GM10266 (cell line): ENCODE measurements around the gene AQP1.

Source experiments
- DNase-seq: peaks from one replicate; pipeline ENCODE4 v3.0.0; 2012; ENCODE audit errors: extremely low spot score
- TF ChIP-seq, protein P1 (sequence below): IDR thresholded peaks from 2 replicates; pipeline ENCODE4 v1.5.1; 2012; ENCODE audit warnings: mild to moderate bottlenecking, low read depth; ENCODE audit not compliant: control insufficient read depth, insufficient read depth; ENCODE audit errors: missing control alignments

The AQP1 gene

DNA sequence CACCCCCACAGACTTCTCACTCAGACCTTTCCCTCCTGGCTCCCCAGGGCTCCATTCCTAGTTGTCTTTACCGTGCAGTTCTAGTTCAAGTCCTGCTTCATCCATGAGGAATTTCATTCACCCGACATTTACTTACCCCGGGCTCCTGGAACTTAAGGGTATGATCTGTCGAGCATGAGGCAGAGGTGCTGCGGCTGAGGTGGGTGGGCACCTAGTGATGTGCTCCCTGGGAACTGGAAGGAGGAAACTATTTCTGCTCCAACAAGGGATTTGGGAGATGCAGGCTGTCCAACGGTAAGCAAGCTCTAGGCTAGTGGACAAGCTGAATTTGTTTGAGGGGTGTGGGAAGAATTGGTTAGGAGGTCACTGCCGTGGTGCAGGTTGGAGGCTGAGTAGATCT is 30.2 kb upstream of the AQP1 start:
- TF ChIP-seq, protein P1, sequence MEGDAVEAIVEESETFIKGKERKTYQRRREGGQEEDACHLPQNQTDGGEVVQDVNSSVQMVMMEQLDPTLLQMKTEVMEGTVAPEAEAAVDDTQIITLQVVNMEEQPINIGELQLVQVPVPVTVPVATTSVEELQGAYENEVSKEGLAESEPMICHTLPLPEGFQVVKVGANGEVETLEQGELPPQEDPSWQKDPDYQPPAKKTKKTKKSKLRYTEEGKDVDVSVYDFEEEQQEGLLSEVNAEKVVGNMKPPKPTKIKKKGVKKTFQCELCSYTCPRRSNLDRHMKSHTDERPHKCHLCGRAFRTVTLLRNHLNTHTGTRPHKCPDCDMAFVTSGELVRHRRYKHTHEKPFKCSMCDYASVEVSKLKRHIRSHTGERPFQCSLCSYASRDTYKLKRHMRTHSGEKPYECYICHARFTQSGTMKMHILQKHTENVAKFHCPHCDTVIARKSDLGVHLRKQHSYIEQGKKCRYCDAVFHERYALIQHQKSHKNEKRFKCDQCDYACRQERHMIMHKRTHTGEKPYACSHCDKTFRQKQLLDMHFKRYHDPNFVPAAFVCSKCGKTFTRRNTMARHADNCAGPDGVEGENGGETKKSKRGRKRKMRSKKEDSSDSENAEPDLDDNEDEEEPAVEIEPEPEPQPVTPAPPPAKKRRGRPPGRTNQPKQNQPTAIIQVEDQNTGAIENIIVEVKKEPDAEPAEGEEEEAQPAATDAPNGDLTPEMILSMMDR = no peak
- DNase-seq = no peak

DNA sequence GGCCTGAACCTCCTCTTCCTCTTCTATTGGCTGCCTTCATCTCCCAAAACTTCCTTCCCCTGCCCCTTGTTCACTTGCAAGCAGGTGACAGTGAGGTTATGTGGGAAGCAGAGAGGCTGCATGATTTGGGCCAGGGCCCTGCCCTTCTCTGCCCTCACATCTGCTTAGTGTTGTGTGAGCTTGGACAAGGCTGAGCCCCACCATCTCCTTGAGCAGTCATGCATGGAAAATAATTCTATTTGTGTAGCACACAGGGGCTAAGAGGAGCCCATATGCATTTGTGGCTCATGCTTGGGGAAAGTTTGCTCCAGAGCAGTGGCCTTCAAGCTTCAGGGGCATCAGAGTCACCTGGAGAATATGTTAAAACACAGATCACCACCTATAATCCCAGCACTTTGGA is 26.8 kb upstream of the AQP1 start:
- TF ChIP-seq, protein P1 = no peak
- no peak for DNase-seq

DNA sequence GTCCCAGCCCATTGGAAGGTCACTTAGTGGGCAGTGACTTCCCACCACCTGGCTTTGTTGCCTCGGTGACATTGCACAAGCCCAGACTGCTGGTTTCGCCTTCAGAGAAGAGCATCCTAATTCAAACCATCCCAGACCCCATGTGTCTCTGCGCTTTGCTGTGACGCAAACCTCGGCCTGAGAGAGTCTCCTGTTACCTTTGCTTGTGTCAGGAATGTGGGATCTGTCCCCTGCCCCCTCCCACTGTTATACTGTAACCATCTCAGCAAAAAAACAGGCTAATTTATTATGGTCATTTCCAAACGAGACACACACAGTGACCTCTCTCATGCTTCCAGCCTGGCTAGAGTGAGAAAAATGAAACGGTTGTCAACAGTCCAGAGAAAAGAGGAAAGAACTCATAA is 25.0 kb upstream of the AQP1 start:
- TF ChIP-seq, protein P1 = no peak
- no peak for DNase-seq

DNA sequence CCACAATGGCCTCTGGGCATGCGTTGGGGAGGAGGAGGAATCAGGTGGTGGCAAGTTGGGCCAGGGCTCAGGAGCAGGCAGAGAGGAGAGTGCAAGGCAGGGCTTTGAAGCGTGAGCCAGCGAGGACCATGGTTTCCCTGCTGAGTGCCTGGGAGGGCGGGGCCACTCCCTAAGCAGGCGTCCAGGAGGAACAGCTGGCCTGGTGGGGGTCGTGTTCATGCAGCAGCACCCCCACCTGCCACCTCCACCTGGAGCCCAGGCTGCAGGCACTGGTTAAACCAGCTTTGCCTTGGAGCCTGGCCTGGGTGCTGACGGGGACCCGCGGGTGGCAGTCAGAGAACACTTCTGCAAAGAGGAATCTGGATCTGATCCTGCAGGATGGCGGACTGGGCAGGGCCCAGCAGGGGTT is 24.2 kb upstream of the AQP1 start:
- DNase-seq = no peak
- TF ChIP-seq, protein P1 = no peak

DNA sequence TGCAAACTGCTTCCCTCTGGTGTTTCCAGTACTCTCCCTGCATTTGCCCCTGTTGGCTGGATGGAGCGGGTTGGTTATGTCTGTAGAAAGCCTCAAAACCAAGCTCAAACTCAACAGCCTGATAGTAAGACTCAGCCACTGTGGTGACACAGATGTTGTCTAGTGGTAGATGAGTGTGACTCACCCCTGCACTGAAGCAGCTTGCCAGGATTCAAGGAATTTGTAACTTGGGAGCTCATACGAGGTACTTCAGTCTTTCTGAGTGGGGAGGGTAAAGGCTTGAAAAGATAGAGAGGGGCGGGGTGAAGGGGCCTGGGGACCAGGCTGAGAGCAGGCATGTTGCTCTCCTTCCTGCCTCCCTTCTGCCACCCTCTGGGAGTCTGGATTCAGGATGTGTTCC is 22.9 kb upstream of the AQP1 start:
- no peak for DNase-seq
- TF ChIP-seq, protein P1 = no peak

DNA sequence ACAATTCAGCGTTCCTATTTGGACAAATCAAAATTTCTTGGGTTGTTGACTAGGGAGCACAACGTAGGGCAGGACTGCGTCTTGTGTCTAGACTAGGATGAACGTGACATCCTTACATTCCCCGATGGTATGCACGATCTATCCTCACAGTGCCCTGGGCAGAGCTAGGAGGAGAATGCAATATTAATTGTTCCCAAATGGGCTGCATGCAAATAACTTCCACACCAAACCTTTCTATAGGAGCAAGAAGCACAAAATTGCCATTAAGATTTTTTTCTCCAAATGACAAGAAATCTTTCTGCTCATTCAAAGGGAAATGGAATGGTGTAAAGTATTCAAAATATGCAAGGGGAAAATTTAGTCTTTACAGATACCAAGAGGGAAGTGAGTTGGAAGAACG is 21.4 kb upstream of the AQP1 start:
- no peak for DNase-seq

DNA sequence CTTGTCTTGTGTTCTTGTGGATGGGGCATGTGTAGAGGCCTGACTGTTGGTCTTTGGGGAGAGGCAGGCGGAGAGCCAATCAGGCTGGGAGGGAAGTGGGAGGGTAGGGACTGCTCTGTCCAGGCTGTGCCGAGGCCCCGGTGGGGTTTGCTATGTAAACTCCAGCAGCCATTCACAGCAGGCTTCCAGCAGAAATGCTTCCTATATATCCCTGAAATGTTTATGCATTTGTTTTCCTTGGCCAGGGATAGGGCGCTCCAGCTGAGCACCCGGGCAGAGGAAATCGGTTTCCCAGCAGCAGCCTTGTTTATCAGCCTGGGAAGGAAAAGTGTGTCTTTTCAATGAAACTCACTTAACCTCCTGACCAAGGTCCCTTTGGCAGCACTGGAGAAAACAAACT is 18.3 kb upstream of the AQP1 start:
- TF ChIP-seq, protein P1 = no peak
- no peak for DNase-seq

More for the DNA sequence above, 21.4 kb upstream of the AQP1 start:
- TF ChIP-seq, protein P1 = no peak
